ENCODE measurements around the gene NELL1.

- TF ChIP-seq TCF12 (IDR thresholded peaks at IDR 0.05), result no peak
- TF ChIP-seq POLR2AphosphoS5 (IDR thresholded peaks at IDR 0.05; ENCODE audit: low read depth, low read length), result no peak
- TF ChIP-seq CTCF (IDR thresholded peaks at IDR 0.05), result no peak
- no peak for TF ChIP-seq TAF1 (IDR thresholded peaks at IDR 0.05; ENCODE audit: borderline replicate concordance, low read depth, low read length)
- no peak for TF ChIP-seq PBX3 (IDR thresholded peaks at IDR 0.05)
- no peak for TF ChIP-seq REST (IDR thresholded peaks at IDR 0.05; ENCODE audit: low read depth, low read length)
- no peak for TF ChIP-seq GABPA (IDR thresholded peaks at IDR 0.05; ENCODE audit: low read depth)
Observed at GRCh38 chr11:21545699-21546098, 876.3 kb downstream of the NELL1 start.
